IMR-90 (cell line): Measurements from ENCODE around the gene ADGRL1.

Experiments used
- BHLHE40 ChIP-seq: fragments of 150-350 bp; IDR thresholded peaks from 2 replicates; pipeline ENCODE4 v1.6.1; 2016; ENCODE audit warnings: mild to moderate bottlenecking, low read depth, low read length
- POLR2A ChIP-seq: IDR thresholded peaks from 2 replicates; pipeline ENCODE4 v1.6.1; 2012; ENCODE audit warnings: mild to moderate bottlenecking, low read depth, low read length
- RAD21 ChIP-seq: IDR thresholded peaks from 2 replicates; pipeline ENCODE4 v1.6.1; 2012; ENCODE audit warnings: low read length, improper control_type of control experiment
- SMC3 ChIP-seq: fragments of 150-350 bp; IDR thresholded peaks from 2 replicates; pipeline ENCODE4 v1.6.1; 2016; ENCODE audit warnings: low read depth, mild to moderate bottlenecking, antibody characterized with exemption, low read length, moderate library complexity
- TF ChIP-seq, protein P1 (sequence below): conservative IDR thresholded peaks from 2 replicates; pipeline ENCODE4 v1.5.1; 2012; ENCODE audit warnings: mild to moderate bottlenecking, low read depth, low read length, improper control_type of control experiment

DNA sequence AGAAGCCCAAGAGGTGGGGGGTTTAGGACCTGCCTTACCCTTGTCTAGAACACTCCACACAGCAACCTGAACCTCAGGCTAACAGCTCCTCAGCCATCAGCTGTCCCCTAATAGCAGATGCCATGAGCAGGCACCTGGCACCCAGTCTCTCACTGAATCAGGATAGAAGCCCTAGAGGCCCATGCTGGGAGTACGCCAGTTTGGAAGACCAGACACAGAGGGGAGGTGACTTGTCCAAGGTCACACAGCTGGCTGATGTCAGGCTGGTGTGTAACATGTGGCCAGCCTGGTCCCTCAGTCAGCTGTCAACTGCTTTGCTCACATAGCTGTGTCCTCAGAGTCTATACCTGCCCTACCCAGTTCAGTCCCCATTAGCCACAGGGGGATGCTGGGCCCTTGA, 102.7 kb downstream of the ADGRL1 start:
- TF ChIP-seq POLR2A (no peak), RAD21 (no peak), SMC3 (no peak), BHLHE40 (no peak)
- TF ChIP-seq, protein P1, sequence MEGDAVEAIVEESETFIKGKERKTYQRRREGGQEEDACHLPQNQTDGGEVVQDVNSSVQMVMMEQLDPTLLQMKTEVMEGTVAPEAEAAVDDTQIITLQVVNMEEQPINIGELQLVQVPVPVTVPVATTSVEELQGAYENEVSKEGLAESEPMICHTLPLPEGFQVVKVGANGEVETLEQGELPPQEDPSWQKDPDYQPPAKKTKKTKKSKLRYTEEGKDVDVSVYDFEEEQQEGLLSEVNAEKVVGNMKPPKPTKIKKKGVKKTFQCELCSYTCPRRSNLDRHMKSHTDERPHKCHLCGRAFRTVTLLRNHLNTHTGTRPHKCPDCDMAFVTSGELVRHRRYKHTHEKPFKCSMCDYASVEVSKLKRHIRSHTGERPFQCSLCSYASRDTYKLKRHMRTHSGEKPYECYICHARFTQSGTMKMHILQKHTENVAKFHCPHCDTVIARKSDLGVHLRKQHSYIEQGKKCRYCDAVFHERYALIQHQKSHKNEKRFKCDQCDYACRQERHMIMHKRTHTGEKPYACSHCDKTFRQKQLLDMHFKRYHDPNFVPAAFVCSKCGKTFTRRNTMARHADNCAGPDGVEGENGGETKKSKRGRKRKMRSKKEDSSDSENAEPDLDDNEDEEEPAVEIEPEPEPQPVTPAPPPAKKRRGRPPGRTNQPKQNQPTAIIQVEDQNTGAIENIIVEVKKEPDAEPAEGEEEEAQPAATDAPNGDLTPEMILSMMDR, result no peak
